ENCODE data around the gene PSTPIP2. TPM values are rescaled to one million over a fixed set of nuclear protein-coding genes. Genes with fewer than 3 reads are reported as not detected.

PSTPIP2 gene
- total and polyA plus RNA-seq, 4 donors, result 7.5 to 49.1 (median 12.8) TPM

- no peak overlapping the region for H3K4me3 ChIP-seq
- H3K27me3 ChIP-seq (ENCODE audit: control insufficient read depth in 3 of 3, insufficient read depth in 3 of 3, low read length in 2 of 3), result no peaks in the 10 kb centered on the region
- H3K36me3 ChIP-seq (ENCODE audit: control insufficient read depth in 4 of 4, insufficient read depth in 4 of 4, low read length in 4 of 4), result peaks cover 0 to 3% (median 0%) of the 10 kb centered on the region in 4 donors
- ATAC-seq (ENCODE audit: insufficient read depth, low FRiP score) (no peak), DNase-seq (no peak)
- H3K4me1 ChIP-seq (ENCODE audit: control insufficient read depth in 5 of 5, insufficient read depth in 5 of 5, low read length in 5 of 5), result peaks cover 0 to 1% (median 0%) of the 10 kb centered on the region in 5 donors
- no peak for TF ChIP-seq CTCF (IDR thresholded peaks at IDR 0.05; ENCODE audit: control extremely low read depth, extremely low read depth)
- no peak overlapping the region for H3K27ac ChIP-seq (ENCODE audit: low read depth in 1 of 2, low read length in 1 of 2)
- peaks cover 0 to 2% (median 0%) of the 10 kb centered on the region in 4 donors for H3K9me3 ChIP-seq (ENCODE audit: control insufficient read depth in 4 of 4, insufficient read depth in 3 of 4, low read length in 3 of 4)
- WGBS, 2 donors, result 96 to 100% methylated on average over 1 of the region's 1 CpG
- no peak overlapping the region for H3K9ac ChIP-seq (ENCODE audit: insufficient read depth in 1 of 2, low read length in 2 of 2)
Observed at GRCh38 chr18:46002934-46003333, 69.1 kb downstream of the PSTPIP2 start.

- WGBS, 2 donors, result 78 to 89% methylated on average over 2 of the region's 2 CpGs
- no peak overlapping the region for H3K4me3 ChIP-seq
- TF ChIP-seq CTCF (IDR thresholded peaks at IDR 0.05; ENCODE audit: control extremely low read depth, extremely low read depth), result no peak
- peaks cover 0 to 2% (median 0%) of the 10 kb centered on the region in 4 donors for H3K9me3 ChIP-seq (ENCODE audit: control insufficient read depth in 4 of 4, insufficient read depth in 3 of 4, low read length in 3 of 4)
- no peak overlapping the region for H3K27ac ChIP-seq (ENCODE audit: low read depth in 1 of 2, low read length in 1 of 2)
- ATAC-seq (ENCODE audit: insufficient read depth, low FRiP score) (no peak), DNase-seq (no peak)
- H3K27me3 ChIP-seq (ENCODE audit: control insufficient read depth in 3 of 3, insufficient read depth in 3 of 3, low read length in 2 of 3), result no peaks in the 10 kb centered on the region
- H3K36me3 ChIP-seq (ENCODE audit: control insufficient read depth in 4 of 4, insufficient read depth in 4 of 4, low read length in 4 of 4), result peaks cover 0 to 3% (median 0%) of the 10 kb centered on the region in 4 donors
- peaks cover 0 to 1% (median 0%) of the 10 kb centered on the region in 5 donors for H3K4me1 ChIP-seq (ENCODE audit: control insufficient read depth in 5 of 5, insufficient read depth in 5 of 5, low read length in 5 of 5)
- no peak overlapping the region for H3K9ac ChIP-seq (ENCODE audit: insufficient read depth in 1 of 2, low read length in 2 of 2)
Observed at GRCh38 chr18:46001892-46002291, 70.2 kb downstream of the PSTPIP2 start.

GRCh38 chr18:46001074-46001473, 71.0 kb downstream of the PSTPIP2 start:
- H3K36me3 ChIP-seq (ENCODE audit: control insufficient read depth in 4 of 4, insufficient read depth in 4 of 4, low read length in 4 of 4), result peaks cover 0 to 3% (median 0%) of the 10 kb centered on the region in 4 donors
- no peak for TF ChIP-seq CTCF (IDR thresholded peaks at IDR 0.05; ENCODE audit: control extremely low read depth, extremely low read depth)
- H3K9ac ChIP-seq (ENCODE audit: insufficient read depth in 1 of 2, low read length in 2 of 2), result no peak overlapping the region
- no peaks in the 10 kb centered on the region for H3K27me3 ChIP-seq (ENCODE audit: control insufficient read depth in 3 of 3, insufficient read depth in 3 of 3, low read length in 2 of 3)
- H3K9me3 ChIP-seq (ENCODE audit: control insufficient read depth in 4 of 4, insufficient read depth in 3 of 4, low read length in 3 of 4), result peaks cover 0 to 2% (median 0%) of the 10 kb centered on the region in 4 donors
- WGBS, 2 donors, result 68 to 87% methylated on average over 1 of the region's 1 CpG
- ATAC-seq (ENCODE audit: insufficient read depth, low FRiP score) (no peak), DNase-seq (no peak)
- no peak overlapping the region for H3K4me3 ChIP-seq
- H3K27ac ChIP-seq (ENCODE audit: low read depth in 1 of 2, low read length in 1 of 2), result no peak overlapping the region
- peaks cover 0 to 1% (median 0%) of the 10 kb centered on the region in 5 donors for H3K4me1 ChIP-seq (ENCODE audit: control insufficient read depth in 5 of 5, insufficient read depth in 5 of 5, low read length in 5 of 5)

- Histone ChIP-seq H3K36me3 (ENCODE audit: control insufficient read depth in 4 of 4, insufficient read depth in 4 of 4, low read length in 4 of 4) (peaks cover 0 to 3% (median 0%) of the 10 kb centered on the region in 4 donors), H3K27ac (ENCODE audit: low read depth in 1 of 2, low read length in 1 of 2) (no peak overlapping the region), H3K9ac (ENCODE audit: insufficient read depth in 1 of 2, low read length in 2 of 2) (no peak overlapping the region), H3K27me3 (ENCODE audit: control insufficient read depth in 3 of 3, insufficient read depth in 3 of 3, low read length in 2 of 3) (no peaks in the 10 kb centered on the region), H3K4me3 (no peak overlapping the region), H3K9me3 (ENCODE audit: control insufficient read depth in 4 of 4, insufficient read depth in 3 of 4, low read length in 3 of 4) (peaks cover 0 to 3% (median 0%) of the 10 kb centered on the region in 4 donors), H3K4me1 (ENCODE audit: control insufficient read depth in 5 of 5, insufficient read depth in 5 of 5, low read length in 5 of 5) (peaks cover 0 to 1% (median 0%) of the 10 kb centered on the region in 5 donors)
- 68 to 79% methylated on average over 3 of the region's 3 CpGs for WGBS, 2 donors
- DNase-seq, result no peak
- no peak for TF ChIP-seq CTCF (IDR thresholded peaks at IDR 0.05; ENCODE audit: control extremely low read depth, extremely low read depth)
- ATAC-seq (ENCODE audit: insufficient read depth, low FRiP score), result no peak
Observed at GRCh38 chr18:45999536-45999935, 72.5 kb downstream of the PSTPIP2 start.
